ENCODE measurements around the gene MYBBP1A.

The MYBBP1A gene

DNA sequence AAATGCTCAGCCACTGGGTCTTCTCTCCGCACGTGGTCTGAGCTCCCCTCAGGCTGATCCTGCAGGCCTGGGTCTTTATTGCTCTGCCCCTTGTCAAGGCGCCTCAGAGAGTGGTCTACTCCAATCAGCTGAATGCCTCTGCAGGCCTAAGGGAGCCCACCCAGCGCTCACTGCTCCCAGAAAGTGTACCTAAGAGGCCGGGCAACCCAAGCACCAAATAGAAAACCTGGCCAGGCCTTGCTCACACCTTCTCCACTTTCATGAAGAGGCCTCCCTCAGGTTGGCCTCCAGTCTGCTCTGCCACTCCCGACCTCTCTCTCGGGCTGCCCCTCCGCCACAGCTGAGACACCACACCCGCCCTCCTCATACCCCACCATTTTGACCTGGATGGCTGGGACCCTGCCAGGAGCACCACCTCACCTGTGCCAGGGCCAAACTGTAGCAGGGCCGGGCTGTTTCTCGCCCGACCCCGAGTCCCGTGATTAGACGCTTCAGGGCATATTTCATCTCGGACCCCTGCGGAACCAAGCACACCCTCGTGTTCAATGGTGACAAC, 665 bp downstream of the MYBBP1A start:
- Mint-ChIP-seq H3K9me3 (no peaks in the 10 kb centered on the region), H3K4me1 (peaks cover 30% of the 10 kb centered on the region), H3K27ac (peak overlapping the region; percentile 83), H3K27me3 (no peaks in the 10 kb centered on the region), H3K4me3 (peak overlapping the region; percentile 95), H3K36me3 (ENCODE audit: low read depth) (peaks cover 29% of the 10 kb centered on the region)
- ATAC-seq (no peak), DNase-seq (no peak)

DNA sequence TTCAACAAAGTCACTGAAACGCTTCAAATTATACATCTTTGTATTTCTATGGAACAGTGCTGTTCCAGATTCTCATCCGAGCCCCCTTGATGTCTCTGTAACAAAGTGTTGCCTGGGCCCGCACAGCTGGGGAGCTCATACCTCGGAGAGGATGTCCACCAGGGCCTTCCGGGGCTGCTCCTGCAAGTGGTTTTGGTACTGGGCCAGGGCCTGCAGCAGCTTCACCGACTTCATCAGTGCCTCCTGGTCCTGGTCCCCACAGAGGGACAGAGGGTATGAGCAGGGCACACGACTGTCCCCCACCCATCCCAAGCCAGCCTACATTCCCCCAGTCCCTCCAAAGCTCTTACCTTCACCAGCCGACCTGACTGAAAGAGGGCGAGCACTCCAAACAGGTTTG, 1.5 kb downstream of the MYBBP1A start:
- H3K27me3 Mint-ChIP-seq, result no peaks in the 10 kb centered on the region
- no peaks in the 10 kb centered on the region for H3K9me3 Mint-ChIP-seq
- no peak for DNase-seq
- H3K27ac Mint-ChIP-seq, result peak overlapping the region; percentile 83
- no peak for ATAC-seq
- peak overlapping the region; percentile 95 for H3K4me3 Mint-ChIP-seq
- H3K4me1 Mint-ChIP-seq, result peaks cover 30% of the 10 kb centered on the region
- H3K36me3 Mint-ChIP-seq (ENCODE audit: low read depth), result peaks cover 33% of the 10 kb centered on the region

DNA sequence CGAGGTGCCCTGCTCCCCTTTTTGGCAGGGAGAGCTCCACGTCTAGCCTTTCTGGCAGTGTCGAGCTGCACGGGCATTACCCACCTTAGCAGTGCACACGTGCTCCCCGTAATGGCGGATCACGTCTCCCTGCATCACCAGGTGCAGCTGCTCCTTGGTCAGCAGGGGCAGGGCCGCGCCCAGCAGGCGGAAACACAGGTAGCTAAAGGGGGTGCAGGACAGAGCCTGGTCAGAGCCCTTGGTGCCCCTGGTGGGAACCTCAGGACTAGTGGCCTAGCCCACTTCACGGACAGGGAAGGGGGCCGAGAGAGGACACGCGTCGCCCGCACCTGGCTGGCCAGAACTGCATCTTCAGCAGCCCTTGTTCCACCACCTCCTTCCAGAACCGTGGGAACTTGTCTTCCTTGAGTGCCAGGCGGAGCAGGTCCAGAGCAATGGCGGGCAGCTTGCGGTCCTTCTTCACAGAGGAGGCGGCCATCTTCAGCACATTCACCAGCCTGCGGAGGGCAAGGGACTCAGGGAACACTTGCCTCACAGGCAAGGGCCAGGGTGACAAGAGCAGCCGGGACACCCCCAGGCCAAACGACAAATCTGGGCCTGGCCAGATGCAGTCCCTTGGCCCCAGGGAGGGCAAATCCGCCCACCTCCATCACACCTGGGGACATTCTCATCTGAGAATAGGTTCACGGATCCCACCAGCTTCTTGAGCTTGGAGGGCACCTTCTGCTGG, 3.2 kb downstream of the MYBBP1A start:
- H3K4me3 Mint-ChIP-seq, result no peak overlapping the region

DNA sequence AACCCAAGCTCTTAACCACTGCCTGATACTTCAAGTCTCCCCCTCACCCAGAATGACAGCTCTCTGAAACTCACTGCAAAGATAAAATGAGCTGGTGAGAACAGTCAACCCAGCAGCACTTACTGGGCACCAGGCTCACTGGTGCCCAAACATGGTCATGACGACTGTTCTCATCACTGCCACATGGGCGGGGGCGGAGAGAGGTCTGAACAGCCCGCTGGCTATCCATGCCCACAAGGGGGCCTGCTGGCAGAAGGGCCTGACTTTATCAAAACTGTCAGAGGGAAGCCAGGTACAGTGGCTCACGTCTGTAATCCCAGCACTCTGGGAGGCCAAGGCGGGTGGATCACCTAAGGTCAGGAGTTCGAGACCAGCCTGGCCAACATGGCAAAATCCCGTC, 4.0 kb downstream of the MYBBP1A start:
- peaks cover 36% of the 10 kb centered on the region for H3K36me3 Mint-ChIP-seq (ENCODE audit: low read depth)
- peaks cover 27% of the 10 kb centered on the region for H3K4me1 Mint-ChIP-seq
- no peak for DNase-seq
- no peaks in the 10 kb centered on the region for H3K9me3 Mint-ChIP-seq
- H3K27me3 Mint-ChIP-seq, result no peaks in the 10 kb centered on the region
- H3K27ac Mint-ChIP-seq, result no peak overlapping the region
- peak; percentile 12 for ATAC-seq
- H3K4me3 Mint-ChIP-seq, result no peak overlapping the region

More for the DNA sequence above, 3.2 kb downstream of the MYBBP1A start:
- H3K27me3 Mint-ChIP-seq, result no peaks in the 10 kb centered on the region
- DNase-seq (no peak), ATAC-seq (no peak)
- peaks cover 29% of the 10 kb centered on the region for H3K4me1 Mint-ChIP-seq
- H3K36me3 Mint-ChIP-seq (ENCODE audit: low read depth), result peaks cover 33% of the 10 kb centered on the region
- H3K9me3 Mint-ChIP-seq, result no peaks in the 10 kb centered on the region
- H3K27ac Mint-ChIP-seq, result no peak overlapping the region

- H3K36me3 Mint-ChIP-seq (ENCODE audit: low read depth), result peaks cover 36% of the 10 kb centered on the region
- H3K4me1 Mint-ChIP-seq, result peaks cover 21% of the 10 kb centered on the region
- no peaks in the 10 kb centered on the region for H3K27me3 Mint-ChIP-seq
- no peak overlapping the region for H3K27ac Mint-ChIP-seq
- DNase-seq, result no peak
- ATAC-seq, result no peak
- H3K4me3 Mint-ChIP-seq, result no peak overlapping the region
- no peaks in the 10 kb centered on the region for H3K9me3 Mint-ChIP-seq
Measured at GRCh38 chr17:4550534-4551039, 4.6 kb downstream of the MYBBP1A start.

DNA sequence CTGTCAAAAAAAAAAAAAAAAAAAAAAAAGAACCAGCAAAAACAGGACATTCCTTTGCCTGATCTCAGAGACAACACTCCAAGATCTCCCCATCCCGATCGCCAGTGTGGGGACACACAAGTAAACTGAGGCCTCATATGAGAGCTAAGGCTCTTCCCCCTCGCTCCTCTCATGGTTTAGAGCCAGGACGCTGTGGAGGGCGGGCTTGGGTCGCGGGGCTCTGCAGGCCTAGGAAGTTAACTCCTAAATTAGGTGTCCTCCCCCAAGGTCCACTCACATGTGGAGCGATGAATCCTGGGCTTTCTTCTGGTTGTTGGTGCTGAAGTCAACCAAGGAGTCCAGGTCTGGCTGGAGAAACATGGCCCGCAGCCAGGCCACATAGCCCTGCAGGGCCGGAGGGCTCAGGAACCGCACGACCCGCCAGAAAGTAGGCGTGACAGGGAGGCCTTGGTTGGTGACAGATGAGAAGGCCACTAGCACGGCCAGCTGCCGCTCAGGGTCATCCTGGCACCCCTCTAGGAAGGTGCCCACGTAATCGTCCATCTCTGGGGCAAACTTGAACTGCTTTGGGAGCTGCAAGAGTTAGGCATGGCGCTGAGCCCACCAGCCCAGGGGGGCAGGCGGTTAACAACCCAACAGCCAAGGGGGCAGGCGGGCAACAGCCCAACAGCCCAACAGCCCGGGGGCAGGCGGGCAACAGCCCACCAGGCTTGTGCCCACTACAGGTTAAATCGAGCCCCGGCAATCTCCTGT, 5.2 kb downstream of the MYBBP1A start:
- H3K36me3 Mint-ChIP-seq (ENCODE audit: low read depth), result peaks cover 36% of the 10 kb centered on the region
- DNase-seq, result no peak
- peaks cover 17% of the 10 kb centered on the region for H3K4me1 Mint-ChIP-seq
- ATAC-seq, result no peak
- no peaks in the 10 kb centered on the region for H3K9me3 Mint-ChIP-seq
- no peaks in the 10 kb centered on the region for H3K27me3 Mint-ChIP-seq
- no peak overlapping the region for H3K4me3 Mint-ChIP-seq
- no peak overlapping the region for H3K27ac Mint-ChIP-seq

- Mint-ChIP-seq H3K9me3 (no peaks in the 10 kb centered on the region), H3K36me3 (ENCODE audit: low read depth) (peaks cover 30% of the 10 kb centered on the region)
Measured at GRCh38 chr17:4548721-4549531, 6.3 kb downstream of the MYBBP1A start.

GRCh38 chr17:4548061-4548461, 7.1 kb downstream of the MYBBP1A start:
- H3K4me1 Mint-ChIP-seq, result peaks cover 3% of the 10 kb centered on the region
- ATAC-seq (no peak), DNase-seq (no peak)
- no peak overlapping the region for H3K27ac Mint-ChIP-seq
- H3K27me3 Mint-ChIP-seq, result no peaks in the 10 kb centered on the region
- H3K36me3 Mint-ChIP-seq (ENCODE audit: low read depth), result peaks cover 27% of the 10 kb centered on the region
- no peaks in the 10 kb centered on the region for H3K9me3 Mint-ChIP-seq
- H3K4me3 Mint-ChIP-seq, result no peak overlapping the region

More at GRCh38 chr17:4548721-4549531, 6.3 kb downstream of the MYBBP1A start:
- ATAC-seq (no peak), DNase-seq (no peak)
- no peak overlapping the region for H3K4me3 Mint-ChIP-seq
- no peaks in the 10 kb centered on the region for H3K27me3 Mint-ChIP-seq
- H3K4me1 Mint-ChIP-seq, result peaks cover 9% of the 10 kb centered on the region
- no peak overlapping the region for H3K27ac Mint-ChIP-seq

GRCh38 chr17:4547118-4547906, 7.9 kb downstream of the MYBBP1A start:
- Mint-ChIP-seq H3K27me3 (no peaks in the 10 kb centered on the region), H3K27ac (no peak overlapping the region), H3K36me3 (ENCODE audit: low read depth) (peaks cover 26% of the 10 kb centered on the region), H3K4me3 (no peak overlapping the region), H3K4me1 (peaks cover 3% of the 10 kb centered on the region), H3K9me3 (no peaks in the 10 kb centered on the region)
- DNase-seq (no peak), ATAC-seq (no peak)

- Mint-ChIP-seq H3K9me3 (no peaks in the 10 kb centered on the region), H3K4me3 (no peak overlapping the region), H3K27me3 (no peaks in the 10 kb centered on the region), H3K4me1 (no peaks in the 10 kb centered on the region), H3K36me3 (ENCODE audit: low read depth) (peaks cover 13% of the 10 kb centered on the region), H3K27ac (no peak overlapping the region)
- DNase-seq (no peak), ATAC-seq (no peak)
Measured at GRCh38 chr17:4545217-4545951, 9.8 kb downstream of the MYBBP1A start.

GRCh38 chr17:4544951-4545216, 10.3 kb downstream of the MYBBP1A start:
- Mint-ChIP-seq H3K4me1 (no peaks in the 10 kb centered on the region), H3K4me3 (no peak overlapping the region), H3K27me3 (no peaks in the 10 kb centered on the region), H3K36me3 (ENCODE audit: low read depth) (peaks cover 13% of the 10 kb centered on the region), H3K9me3 (no peaks in the 10 kb centered on the region), H3K27ac (no peak overlapping the region)
- DNase-seq (no peak), ATAC-seq (no peak)

DNA sequence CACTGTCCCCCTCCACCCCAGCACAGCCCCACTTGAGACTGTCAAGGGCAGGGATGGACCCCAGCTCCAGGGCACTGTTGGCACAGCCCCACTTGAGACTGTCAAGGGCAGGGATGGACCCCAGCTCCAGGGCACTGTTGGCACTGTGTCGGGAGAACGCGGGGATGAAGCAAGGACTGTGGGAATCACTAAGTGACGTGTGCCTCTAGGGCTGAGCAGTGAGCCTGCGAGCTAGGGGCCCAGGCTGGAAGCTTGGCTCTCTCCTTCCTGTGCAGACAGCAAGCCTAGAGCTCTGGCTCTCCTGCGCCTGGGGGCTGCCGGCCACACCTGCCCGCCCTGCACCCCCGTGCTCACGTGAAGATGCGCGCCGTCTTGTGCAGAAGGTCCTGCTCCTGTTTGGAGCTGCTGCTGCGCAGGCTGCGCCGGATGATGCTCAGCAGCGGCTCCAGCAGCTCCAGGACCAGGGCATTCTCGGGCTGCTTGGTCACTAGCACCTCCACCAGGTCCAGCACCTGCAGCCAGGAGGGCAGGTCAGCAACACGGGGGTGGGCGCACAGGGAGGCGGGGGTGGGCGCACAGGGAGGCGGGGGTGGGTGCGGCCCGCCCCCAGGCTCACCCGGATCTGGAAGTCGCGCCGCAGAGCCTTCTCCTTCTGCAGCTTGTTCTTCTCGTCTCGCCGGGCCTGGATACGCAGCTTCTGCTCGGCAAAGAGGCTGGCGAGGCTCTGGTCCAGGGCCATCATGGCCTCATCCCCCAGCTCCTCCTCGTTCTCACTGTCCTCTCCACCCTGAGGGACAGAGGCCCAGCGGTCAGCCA, 10.8 kb downstream of the MYBBP1A start:
- DNase-seq (no peak), ATAC-seq (no peak)
- H3K9me3 Mint-ChIP-seq, result no peaks in the 10 kb centered on the region
- peaks cover 13% of the 10 kb centered on the region for H3K36me3 Mint-ChIP-seq (ENCODE audit: low read depth)
- no peak overlapping the region for H3K27ac Mint-ChIP-seq
- H3K4me1 Mint-ChIP-seq, result no peaks in the 10 kb centered on the region
- H3K27me3 Mint-ChIP-seq, result no peaks in the 10 kb centered on the region
- no peak overlapping the region for H3K4me3 Mint-ChIP-seq

DNA sequence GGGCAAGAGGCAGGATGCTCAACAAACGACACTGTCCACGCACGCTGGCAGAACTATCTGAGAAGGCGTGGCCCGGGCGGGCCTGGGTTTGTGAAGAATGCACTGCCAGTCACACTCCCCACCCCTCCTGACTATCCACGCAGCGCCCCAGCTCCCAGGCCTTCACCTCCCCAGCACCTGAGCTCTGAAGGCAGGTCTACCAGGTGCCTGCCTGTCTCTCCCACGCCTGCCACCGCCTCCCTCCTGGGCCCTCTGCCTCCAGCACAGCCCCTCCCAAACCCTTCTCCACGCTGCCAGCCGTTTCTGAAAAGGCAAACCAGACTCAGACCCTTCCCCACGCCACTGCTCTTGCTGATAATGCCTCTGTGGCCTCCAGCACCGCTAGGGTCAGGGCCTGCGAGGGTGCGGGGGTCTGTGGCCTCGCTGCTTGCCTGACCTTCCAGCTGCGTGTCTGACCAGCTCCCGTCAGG, 11.6 kb downstream of the MYBBP1A start:
- no peak for DNase-seq
- Mint-ChIP-seq H3K36me3 (ENCODE audit: low read depth) (peaks cover 10% of the 10 kb centered on the region), H3K27me3 (no peaks in the 10 kb centered on the region), H3K4me1 (no peaks in the 10 kb centered on the region), H3K9me3 (no peaks in the 10 kb centered on the region), H3K27ac (no peak overlapping the region), H3K4me3 (no peak overlapping the region)
- no peak for ATAC-seq

Data from activated naive CD8-positive, alpha-beta T cell treated with anti-CD3 and anti-CD28 coated beads, Interleukin-2, amount 50 U/mL, for 24 hours (primary cell).